WERI-Rb-1 (cell line): ENCODE results near the gene LCE1F.

Experiments
- DNase-seq: peaks from one replicate; pipeline ENCODE4 v3.0.0-alpha.2; 2020
- H3K27ac ChIP-seq: fragments of 250-450 bp; sonication (Bioruptor Pico); 2 replicates; pipeline ENCODE4 v1.5.1; 2020; ENCODE audit warnings: mild to moderate bottlenecking, moderate library complexity
- H3K27me3 ChIP-seq: fragments of 250-450 bp; sonication (Bioruptor Pico); 2 replicates; pipeline ENCODE4 v1.5.1; 2021; ENCODE audit warnings: mild to moderate bottlenecking, low read depth, moderate library complexity; ENCODE audit not compliant: insufficient read depth, severe bottlenecking
- H3K36me3 ChIP-seq: fragments of 250-450 bp; sonication (Bioruptor Pico); 2 replicates; pipeline ENCODE4 v1.5.1; 2020; ENCODE audit warnings: mild to moderate bottlenecking, moderate library complexity
- H3K4me3 ChIP-seq: 2 replicates; pipeline ENCODE4 v1.5.1; 2011; ENCODE audit warnings: low read depth, mild to moderate bottlenecking, control low read depth, low read length
- H3K9me3 ChIP-seq: fragments of 250-450 bp; sonication (Bioruptor Pico); 2 replicates; pipeline ENCODE4 v1.5.1; 2021; ENCODE audit warnings: mild to moderate bottlenecking, moderate library complexity; ENCODE audit not compliant: severe bottlenecking
- CTCF ChIP-seq: IDR thresholded peaks from 2 replicates; pipeline ENCODE4 v1.5.1; 2011; ENCODE audit warnings: low read depth, mild to moderate bottlenecking, control low read depth, inconsistent platforms, low read length

The LCE1F gene

GRCh38 chr1:152741656-152742055 lies 33.3 kb upstream of the LCE1F start:
- DNase-seq: no peak
- Histone ChIP-seq H3K27me3 (peaks cover 100% of the 10 kb centered on the region), H3K9me3 (no peaks in the 10 kb centered on the region), H3K27ac (no peak overlapping the region), H3K4me3 (no peak overlapping the region), H3K36me3 (no peaks in the 10 kb centered on the region)
- no peak for TF ChIP-seq CTCF

- no peak for DNase-seq
- Histone ChIP-seq H3K9me3 (no peaks in the 10 kb centered on the region), H3K27ac (no peak overlapping the region), H3K36me3 (no peaks in the 10 kb centered on the region), H3K4me3 (no peak overlapping the region), H3K27me3 (peaks cover 97% of the 10 kb centered on the region)
- TF ChIP-seq CTCF: no peak
These were observed 31.4 kb upstream of the LCE1F start for GRCh38 chr1:152743371-152744145.

GRCh38 chr1:152745289-152745704 lies 29.6 kb upstream of the LCE1F start:
- Histone ChIP-seq H3K27me3 (peaks cover 97% of the 10 kb centered on the region), H3K4me3 (no peak overlapping the region), H3K9me3 (no peaks in the 10 kb centered on the region), H3K27ac (no peak overlapping the region), H3K36me3 (no peaks in the 10 kb centered on the region)
- no peak for DNase-seq
- no peak for TF ChIP-seq CTCF

- no peaks in the 10 kb centered on the region for H3K9me3 ChIP-seq
- no peak overlapping the region for H3K4me3 ChIP-seq
- no peak for DNase-seq
- no peak for TF ChIP-seq CTCF
- H3K36me3 ChIP-seq: no peaks in the 10 kb centered on the region
- no peak overlapping the region for H3K27ac ChIP-seq
- peaks cover 97% of the 10 kb centered on the region for H3K27me3 ChIP-seq
These were observed 29.0 kb upstream of the LCE1F start for GRCh38 chr1:152745765-152746444.

- no peaks in the 10 kb centered on the region for H3K9me3 ChIP-seq
- no peak for DNase-seq
- H3K36me3 ChIP-seq: no peaks in the 10 kb centered on the region
- H3K4me3 ChIP-seq: no peak overlapping the region
- TF ChIP-seq CTCF: no peak
- peaks cover 97% of the 10 kb centered on the region for H3K27me3 ChIP-seq
- H3K27ac ChIP-seq: no peak overlapping the region
These were observed 27.1 kb upstream of the LCE1F start for GRCh38 chr1:152747831-152748230.
